Skeletal muscle tissue (tissue), 4 donors: ENCODE data around the gene LAP3. TPM values are rescaled to one million over a fixed set of nuclear protein-coding genes. Genes with fewer than 3 reads are reported as not detected.
A peak's percentile ranks its signal among the peaks of the same experiment; 100 is the strongest.
"Not testable (repeated sequence)": the region's sequence is repeated elsewhere in the genome, so short reads cannot be mapped to it uniquely, and the experiment has no call there.

ENCODE experiments used
- H3K27ac ChIP-seq: one replicate; pipeline ENCODE4 v1.7.0; 2013; ENCODE audit warnings: mild to moderate bottlenecking, low read depth, low read length, inconsistent platforms
- H3K27me3 ChIP-seq, 3 donors: one replicate each; pipeline ENCODE4 v1.7.0; 2013; ENCODE audit warnings: low read length in 3 of 3; ENCODE audit not compliant: control insufficient read depth in 3 of 3, insufficient read depth in 3 of 3
- H3K36me3 ChIP-seq, 3 donors: one replicate each; pipeline ENCODE4 v1.7.0; 2013; ENCODE audit warnings: low read length in 3 of 3; ENCODE audit not compliant: control insufficient read depth in 3 of 3, insufficient read depth in 3 of 3
- H3K4me1 ChIP-seq, 3 donors: one replicate each; pipeline ENCODE4 v1.7.0; 2013; ENCODE audit warnings: low read length in 3 of 3, mild to moderate bottlenecking in 3 of 3; ENCODE audit not compliant: control insufficient read depth in 3 of 3, insufficient read depth in 3 of 3
- H3K4me3 ChIP-seq, 3 donors: one replicate each; pipeline ENCODE4 v1.7.0; 2013; ENCODE audit warnings: low read length in 3 of 3
- H3K9ac ChIP-seq, 3 donors: one replicate each; pipeline ENCODE4 v1.7.0; 2013; ENCODE audit warnings: low read length in 3 of 3, mild to moderate bottlenecking in 3 of 3, moderate library complexity in 2 of 3, low read depth in 1 of 3
- H3K9me3 ChIP-seq, 3 donors: one replicate each; pipeline ENCODE4 v1.7.0; 2013; ENCODE audit warnings: low read length in 3 of 3; ENCODE audit not compliant: control insufficient read depth in 3 of 3
- total RNA-seq: library from RNA; depleted of rRNA; stranded (reverse); fragments of >200 nt; gene quantifications from one replicate; pipeline ENCODE4 v1.2.3, GENCODE V29; 2014
- donor health status: Osteomylitis.

The LAP3 gene
- total RNA-seq, 1 donor from 2014 or later: 76.7 TPM

DNA sequence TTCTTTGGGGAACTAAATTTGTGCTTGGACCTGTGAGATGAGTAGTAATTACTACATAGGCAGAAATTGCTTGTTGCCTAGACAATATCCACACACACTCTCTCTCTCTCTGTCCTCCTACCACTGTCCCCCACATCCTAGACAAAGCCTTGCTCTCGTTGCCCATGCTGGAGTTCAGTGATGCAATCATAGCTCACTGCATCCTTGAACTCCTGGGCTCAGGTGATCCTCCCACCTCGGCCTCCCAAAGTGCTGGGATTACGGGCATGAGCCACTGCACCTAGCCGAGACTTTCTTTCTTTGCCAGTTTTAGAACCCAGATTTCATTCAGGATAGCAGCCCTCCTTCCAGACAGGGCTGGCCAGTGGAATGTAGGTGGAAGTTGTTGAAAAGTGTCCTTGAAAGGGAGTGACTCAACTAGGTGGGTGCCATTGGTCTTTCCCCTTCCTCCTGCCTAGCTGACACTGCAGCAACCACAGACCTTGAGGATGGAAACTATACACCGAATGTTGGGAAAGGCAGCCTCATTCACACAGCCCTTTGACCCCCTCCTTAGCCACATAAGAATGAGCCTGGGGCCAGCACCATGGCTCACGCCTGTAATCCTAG is 16.8 kb upstream of the LAP3 start:
- no peak overlapping the region for H3K27ac ChIP-seq
- H3K9ac ChIP-seq: no peak overlapping the region
- peaks cover 0 to 3% (median 1%) of the 10 kb centered on the region in 3 donors for H3K27me3 ChIP-seq
- H3K9me3 ChIP-seq: no peaks in the 10 kb centered on the region
- no peaks in the 10 kb centered on the region for H3K4me1 ChIP-seq
- H3K36me3 ChIP-seq: no peaks in the 10 kb centered on the region
- no peak overlapping the region for H3K4me3 ChIP-seq

DNA sequence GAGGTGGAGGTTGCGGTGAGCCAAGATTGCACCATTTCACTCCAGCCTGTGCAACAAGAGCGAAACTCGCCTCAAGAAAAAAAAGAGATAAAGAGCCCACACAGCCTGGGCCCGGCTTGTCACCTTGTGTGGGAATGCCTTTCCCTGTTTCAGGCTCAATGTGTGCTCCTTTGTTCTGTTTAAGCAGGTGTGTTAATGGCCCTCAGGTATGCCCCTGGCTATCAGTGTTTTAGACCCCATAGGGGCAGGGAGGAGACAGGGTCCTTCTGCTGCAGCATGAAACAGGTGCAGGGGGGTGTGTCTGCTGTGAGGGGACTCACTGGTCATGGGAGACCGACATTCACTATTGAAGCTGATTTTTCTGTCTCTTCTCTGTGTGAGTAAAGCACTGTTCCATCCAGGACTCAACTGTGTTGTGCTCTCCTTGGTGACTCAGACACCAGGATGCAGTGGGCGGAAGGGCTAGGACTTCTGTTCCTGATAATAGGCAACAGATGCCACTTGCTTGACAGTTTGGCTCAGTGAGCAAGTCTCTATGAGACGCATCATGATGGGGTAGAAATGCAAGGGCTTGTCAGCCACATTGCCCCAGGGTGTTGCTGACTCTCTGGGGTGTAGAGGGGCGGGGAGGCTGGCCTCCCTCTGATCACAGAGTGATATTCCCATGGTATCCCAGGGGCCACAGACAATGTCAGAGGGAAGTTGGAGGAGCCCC is 15.6 kb upstream of the LAP3 start:
- Histone ChIP-seq H3K9ac (no peak overlapping the region), H3K27me3 (peaks cover 0 to 5% (median 0%) of the 10 kb centered on the region in 3 donors), H3K4me1 (no peaks in the 10 kb centered on the region), H3K4me3 (no peak overlapping the region), H3K27ac (no peak overlapping the region), H3K9me3 (no peaks in the 10 kb centered on the region), H3K36me3 (no peaks in the 10 kb centered on the region)

DNA sequence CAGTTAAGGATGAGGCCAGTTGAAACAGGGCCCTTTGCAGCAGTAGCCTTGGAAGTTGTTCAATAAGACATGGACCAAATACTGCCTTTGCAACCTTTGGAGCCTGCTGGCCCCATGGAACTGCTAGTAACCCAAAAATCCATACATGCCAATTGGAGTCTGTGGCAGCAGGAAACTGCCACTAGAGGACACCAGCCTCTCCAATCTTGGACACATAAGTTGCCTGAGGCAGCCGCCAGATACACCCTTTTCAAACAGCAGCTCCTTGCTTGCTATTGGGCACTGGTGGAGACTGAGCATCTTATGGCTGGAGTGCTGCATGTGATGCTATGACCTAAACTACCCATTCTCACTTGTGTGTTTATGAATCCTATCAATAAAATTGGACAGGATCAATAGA is 14.8 kb upstream of the LAP3 start:
- Histone ChIP-seq H3K9ac (no peak overlapping the region), H3K27me3 (peaks cover 0 to 5% (median 0%) of the 10 kb centered on the region in 3 donors), H3K36me3 (no peaks in the 10 kb centered on the region), H3K4me3 (no peak overlapping the region), H3K9me3 (no peaks in the 10 kb centered on the region), H3K27ac (no peak overlapping the region), H3K4me1 (no peaks in the 10 kb centered on the region)

DNA sequence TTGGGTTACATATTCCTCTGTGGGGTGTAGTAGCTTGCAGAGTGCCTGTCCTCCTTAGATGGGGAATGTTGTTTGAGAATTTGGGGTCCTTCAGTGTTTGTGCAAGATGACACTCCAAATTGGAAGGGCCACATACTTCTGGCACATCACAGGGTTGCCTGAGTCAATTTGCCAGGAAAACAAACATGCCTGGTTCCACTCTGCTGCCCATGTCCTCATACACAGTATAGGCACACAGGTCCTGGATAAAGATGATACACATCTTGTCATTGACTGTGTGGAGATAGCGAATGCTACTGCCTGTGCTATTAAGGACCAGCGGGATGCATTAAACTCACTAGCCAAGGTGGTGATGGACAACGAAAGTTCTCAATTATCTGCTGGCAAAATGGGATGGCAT is 11.2 kb upstream of the LAP3 start:
- Histone ChIP-seq H3K27me3 (peaks cover 0 to 5% (median 0%) of the 10 kb centered on the region in 3 donors), H3K9me3 (no peaks in the 10 kb centered on the region), H3K36me3 (no peaks in the 10 kb centered on the region), H3K27ac (no peak overlapping the region), H3K4me1 (no peaks in the 10 kb centered on the region), H3K4me3 (no peak overlapping the region), H3K9ac (no peak overlapping the region)

DNA sequence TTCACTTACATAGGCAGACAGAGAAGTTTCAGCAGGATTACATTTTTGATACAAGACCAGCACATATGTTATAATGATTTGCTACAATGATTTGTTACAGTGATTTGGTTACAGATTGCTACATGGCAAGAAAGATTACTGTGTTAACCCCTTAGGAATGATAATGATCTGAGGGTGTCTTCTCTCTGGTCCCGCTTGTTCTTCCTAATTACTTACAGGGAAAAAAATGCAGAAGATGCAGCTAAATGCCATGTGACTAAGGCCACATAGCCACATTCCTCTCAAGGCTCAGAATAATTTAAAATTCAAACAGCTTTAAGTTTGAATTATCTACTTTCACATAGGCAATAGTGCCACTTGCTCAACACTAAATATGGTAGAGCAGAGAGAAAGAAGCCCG is 9.7 kb upstream of the LAP3 start:
- Histone ChIP-seq H3K27me3 (peaks cover 0 to 2% (median 0%) of the 10 kb centered on the region in 3 donors), H3K36me3 (no peaks in the 10 kb centered on the region), H3K4me3 (no peak overlapping the region), H3K9ac (no peak overlapping the region), H3K4me1 (no peaks in the 10 kb centered on the region), H3K27ac (no peak overlapping the region), H3K9me3 (no peaks in the 10 kb centered on the region)

DNA sequence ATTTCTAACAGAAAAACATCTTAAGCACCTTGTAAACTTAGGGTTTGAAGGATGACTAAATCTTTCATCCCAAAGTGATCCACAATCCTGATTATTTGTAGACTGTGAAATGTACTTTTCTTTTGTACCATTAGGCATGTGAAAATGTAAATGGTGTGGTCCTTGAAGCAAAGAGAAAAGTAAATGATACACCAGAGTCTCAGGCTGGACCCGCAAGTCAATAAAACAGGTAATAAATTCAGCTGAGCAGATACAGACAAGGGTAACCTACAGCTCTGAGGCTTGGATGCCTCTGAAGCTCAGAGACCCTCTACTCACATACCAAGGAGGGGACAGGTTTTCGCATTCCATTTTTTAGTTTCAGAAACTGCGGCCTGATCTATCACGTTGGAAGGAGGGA is 2.8 kb upstream of the LAP3 start:
- H3K4me3 ChIP-seq: no peak overlapping the region
- no peaks in the 10 kb centered on the region for H3K36me3 ChIP-seq
- H3K9me3 ChIP-seq: no peaks in the 10 kb centered on the region
- H3K4me1 ChIP-seq: peaks cover 17 to 24% (median 19%) of the 10 kb centered on the region in 3 donors
- no peak overlapping the region for H3K9ac ChIP-seq
- no peaks in the 10 kb centered on the region for H3K27me3 ChIP-seq
- H3K27ac ChIP-seq: no peak overlapping the region

DNA sequence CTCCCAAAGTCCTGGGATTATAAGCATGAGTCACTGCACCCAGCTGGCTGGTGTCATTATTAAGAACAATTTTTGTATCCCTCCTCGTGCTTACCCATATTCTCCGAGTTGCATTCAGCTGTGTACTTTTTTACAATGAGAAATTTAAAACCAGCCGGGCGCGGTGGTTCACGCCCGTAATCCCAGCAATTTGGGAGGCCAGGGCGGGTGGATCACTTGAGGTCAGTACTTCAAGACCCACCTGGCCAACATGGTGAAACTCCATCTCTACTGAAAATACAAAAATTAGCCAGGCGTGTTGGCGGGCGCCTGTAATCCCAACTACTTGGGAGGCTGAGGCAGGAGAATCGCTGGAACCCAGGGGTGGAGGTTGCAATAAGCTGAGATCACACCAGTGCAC is 1.8 kb upstream of the LAP3 start:
- not testable (repeated sequence) for H3K9ac ChIP-seq, H3K9me3 ChIP-seq, H3K36me3 ChIP-seq, H3K27me3 ChIP-seq, H3K27ac ChIP-seq, H3K4me3 ChIP-seq
- H3K4me1 ChIP-seq: peaks cover 20 to 28% (median 22%) of the 10 kb centered on the region in 3 donors

DNA sequence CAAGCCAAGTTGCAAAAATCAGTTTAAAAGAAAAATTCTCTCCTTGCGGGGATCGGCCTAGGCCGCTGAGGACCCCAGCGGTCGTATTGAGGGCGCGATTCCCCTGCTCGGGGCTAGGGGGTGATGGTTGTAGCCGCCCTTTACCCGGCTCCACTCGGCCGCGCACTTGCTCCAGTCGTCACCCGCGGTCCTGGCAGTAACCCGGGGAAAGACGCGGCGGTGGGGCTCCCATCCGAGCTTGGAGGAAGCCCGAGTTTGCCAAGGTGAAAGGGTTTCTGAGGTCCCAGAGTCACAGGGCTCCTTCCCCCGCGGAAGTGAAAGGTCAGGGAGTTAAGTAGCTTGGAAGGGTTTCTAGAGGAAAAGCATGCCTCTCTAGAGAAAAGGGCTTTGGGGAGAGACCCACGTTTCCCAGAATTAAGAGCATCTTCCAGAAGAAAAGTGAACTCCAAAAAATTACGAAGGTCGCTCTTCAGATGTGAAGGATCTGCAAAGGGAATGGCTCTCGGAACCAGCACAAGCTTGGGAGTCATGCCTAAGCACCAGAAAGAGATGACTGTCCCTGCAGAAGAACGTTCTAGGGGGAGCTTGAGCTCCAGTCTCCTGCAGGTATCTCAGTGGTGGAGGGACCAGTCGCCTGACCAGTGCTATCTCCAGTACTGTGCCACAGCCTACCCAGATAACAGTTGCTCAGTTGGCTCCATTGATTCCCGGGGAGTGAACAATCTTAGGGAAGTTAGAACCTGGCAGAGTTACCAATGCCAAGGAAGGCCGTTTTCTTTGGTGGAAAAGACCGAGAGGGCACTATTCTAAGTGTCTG is 875 bp downstream of the LAP3 start:
- Histone ChIP-seq H3K36me3 (peaks cover 13 to 20% (median 13%) of the 10 kb centered on the region in 3 donors), H3K9ac (peak overlapping the region; percentile 90 to 94 (median 91)), H3K9me3 (no peaks in the 10 kb centered on the region), H3K4me1 (peaks cover 20 to 28% (median 24%) of the 10 kb centered on the region in 3 donors), H3K27me3 (no peaks in the 10 kb centered on the region), H3K4me3 (peak overlapping the region; percentile 76 to 90 (median 88)), H3K27ac (peak overlapping the region; percentile 91)

DNA sequence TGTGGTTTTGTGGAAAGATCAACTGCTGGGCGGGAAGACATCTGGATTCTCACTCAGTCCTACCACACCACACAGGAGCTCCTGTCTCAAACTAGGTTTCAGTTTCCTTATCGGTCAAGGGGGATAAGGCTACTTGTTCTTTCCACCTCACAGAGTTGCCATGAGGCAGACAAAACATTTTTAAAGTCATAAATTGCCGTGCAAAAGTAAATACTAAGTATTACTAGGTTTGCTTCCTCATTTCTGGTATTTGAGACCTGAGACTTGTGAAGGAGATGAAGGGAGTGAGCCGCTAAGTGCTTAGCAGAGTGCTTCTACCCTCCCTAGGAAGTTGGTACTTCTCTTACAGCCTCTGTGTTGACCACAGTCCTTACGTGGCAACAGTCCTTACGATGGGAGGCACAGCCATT is 1.5 kb downstream of the LAP3 start:
- Histone ChIP-seq H3K4me1 (peaks cover 20 to 28% (median 24%) of the 10 kb centered on the region in 3 donors), H3K27ac (peak overlapping the region; percentile 91), H3K4me3 (peak overlapping the region; percentile 76 to 90 (median 88)), H3K9me3 (no peaks in the 10 kb centered on the region), H3K36me3 (peaks cover 19 to 26% (median 19%) of the 10 kb centered on the region in 3 donors), H3K9ac (peak overlapping the region; percentile 90 to 94 (median 91)), H3K27me3 (no peaks in the 10 kb centered on the region)

DNA sequence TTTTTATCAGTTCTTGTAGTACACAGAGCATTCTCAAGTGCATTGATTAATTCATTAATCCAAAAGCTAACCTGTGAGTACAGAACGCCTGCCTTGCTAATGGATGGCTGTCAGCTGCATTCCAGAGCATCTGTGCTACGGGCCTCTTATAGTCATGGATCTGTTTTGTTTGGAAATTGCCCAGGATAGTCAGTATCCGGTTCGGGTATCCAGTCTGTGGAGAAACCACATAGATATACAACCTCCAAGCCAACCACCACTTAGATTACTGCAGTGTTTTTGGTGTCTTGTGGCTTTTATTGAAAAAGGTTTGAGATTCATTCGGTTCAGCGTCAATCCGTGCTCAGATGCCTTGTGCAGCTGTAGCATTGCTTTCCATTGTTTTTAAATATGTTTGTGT is 4.0 kb downstream of the LAP3 start:
- no peak overlapping the region for H3K4me3 ChIP-seq
- no peak overlapping the region for H3K9ac ChIP-seq
- H3K27me3 ChIP-seq: no peaks in the 10 kb centered on the region
- H3K27ac ChIP-seq: peak overlapping the region; percentile 91
- no peaks in the 10 kb centered on the region for H3K9me3 ChIP-seq
- peaks cover 43 to 51% (median 43%) of the 10 kb centered on the region in 3 donors for H3K36me3 ChIP-seq
- peaks cover 20 to 27% (median 24%) of the 10 kb centered on the region in 3 donors for H3K4me1 ChIP-seq
